Measurements from ENCODE around the gene LARP4. TPM values are rescaled to one million over a fixed set of nuclear protein-coding genes. Genes with fewer than 3 reads are reported as not detected.

Gene LARP4
- total RNA-seq, result 10 to 100 TPM; 25.1 to 41.1 (median 35.3) TPM
- 28.8 TPM for total RNA-seq (2013)

DNA sequence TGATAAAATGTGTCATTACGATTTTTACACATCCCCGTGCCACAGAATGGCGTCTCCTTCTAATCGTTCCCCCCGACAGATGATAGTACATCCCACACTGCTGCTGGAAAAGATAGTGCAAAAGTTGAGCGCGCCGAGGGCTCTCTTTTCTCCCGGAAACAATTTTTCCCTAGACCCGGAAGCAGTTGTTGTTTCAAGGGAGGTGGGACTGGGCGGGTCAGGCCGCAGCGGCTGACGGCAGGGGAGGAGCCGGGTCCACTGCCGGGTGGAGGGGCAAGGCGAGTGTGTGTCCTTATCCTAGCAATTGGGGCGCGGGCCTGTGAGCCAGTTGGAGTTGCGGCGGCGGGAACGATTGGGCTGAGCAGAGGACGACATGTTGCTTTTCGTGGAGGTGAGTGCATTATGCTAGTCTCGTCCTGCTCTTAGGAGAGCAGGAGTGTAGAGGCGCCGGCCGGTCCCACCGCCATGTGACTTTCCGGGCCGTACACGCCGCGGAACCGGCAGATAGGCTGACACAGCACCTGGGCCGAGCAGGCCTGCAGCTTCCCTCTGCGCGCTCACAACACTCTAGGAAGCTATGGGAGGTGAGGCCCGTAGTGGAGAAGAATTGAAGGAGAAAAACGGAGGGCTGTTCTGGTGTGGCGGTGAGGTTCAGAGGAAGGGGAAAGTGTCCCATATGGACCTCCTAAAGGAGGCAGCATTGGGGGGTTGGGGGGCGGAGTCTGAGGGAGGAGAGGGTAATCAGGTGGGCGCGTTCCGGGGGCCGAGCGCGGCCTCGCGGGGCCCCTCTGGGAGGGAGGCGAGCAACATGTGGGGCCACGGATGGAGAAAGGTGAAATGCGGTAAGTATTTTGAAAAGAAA is at the start of gene LARP4:
Gene LARP4, plus strand, starts transcription at position 248 of the 862 bp plus-strand sequence. Its CDS starts 126 bp downstream, at position 374.
- H3K27ac Mint-ChIP-seq, result peak within 1 kb of the TSS; percentile 92 to 96
- peak within 1 kb of the TSS; percentile 80 for H3K27ac ChIP-seq (ENCODE audit: low read length)
- H3K9me3 Mint-ChIP-seq, result no peaks in the 10 kb centered on the region
- no peaks in the 10 kb centered on the region for H3K36me3 ChIP-seq (ENCODE audit: control insufficient read depth, insufficient read depth, low read length)
- H3K4me1 Mint-ChIP-seq, result peaks cover 35 to 36% of the 10 kb centered on the region in 2 donors
- peaks cover 0 to 11% of the 10 kb centered on the region in 2 donors for H3K27me3 Mint-ChIP-seq (ENCODE audit: low read depth in 2 of 2)
- H3K36me3 Mint-ChIP-seq, result no peaks in the 10 kb centered on the region
- DNase-seq, result peak; percentile 77 to 94
- no peaks in the 10 kb centered on the region for H3K9me3 ChIP-seq (ENCODE audit: control insufficient read depth, insufficient read depth, low read length)
- TF ChIP-seq, protein P1, sequence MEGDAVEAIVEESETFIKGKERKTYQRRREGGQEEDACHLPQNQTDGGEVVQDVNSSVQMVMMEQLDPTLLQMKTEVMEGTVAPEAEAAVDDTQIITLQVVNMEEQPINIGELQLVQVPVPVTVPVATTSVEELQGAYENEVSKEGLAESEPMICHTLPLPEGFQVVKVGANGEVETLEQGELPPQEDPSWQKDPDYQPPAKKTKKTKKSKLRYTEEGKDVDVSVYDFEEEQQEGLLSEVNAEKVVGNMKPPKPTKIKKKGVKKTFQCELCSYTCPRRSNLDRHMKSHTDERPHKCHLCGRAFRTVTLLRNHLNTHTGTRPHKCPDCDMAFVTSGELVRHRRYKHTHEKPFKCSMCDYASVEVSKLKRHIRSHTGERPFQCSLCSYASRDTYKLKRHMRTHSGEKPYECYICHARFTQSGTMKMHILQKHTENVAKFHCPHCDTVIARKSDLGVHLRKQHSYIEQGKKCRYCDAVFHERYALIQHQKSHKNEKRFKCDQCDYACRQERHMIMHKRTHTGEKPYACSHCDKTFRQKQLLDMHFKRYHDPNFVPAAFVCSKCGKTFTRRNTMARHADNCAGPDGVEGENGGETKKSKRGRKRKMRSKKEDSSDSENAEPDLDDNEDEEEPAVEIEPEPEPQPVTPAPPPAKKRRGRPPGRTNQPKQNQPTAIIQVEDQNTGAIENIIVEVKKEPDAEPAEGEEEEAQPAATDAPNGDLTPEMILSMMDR (IDR thresholded peaks at IDR 0.05), result no peak
- peaks cover 8% of the 10 kb centered on the region for H3K4me1 ChIP-seq (ENCODE audit: control insufficient read depth, insufficient read depth, low read length)
- intact Hi-C loops (cut with micrococcal nuclease), result loop anchor here (10.0 kb wide), 1 partner anchor 176 kb away; no protein-coding TSS in a partner anchor
- peak within 1 kb of the TSS; percentile 56 for H3K4me3 ChIP-seq (ENCODE audit: low read length)
- H3K4me3 Mint-ChIP-seq, result peak within 1 kb of the TSS; percentile 99
- WGBS (ENCODE audit: insufficient coverage), result under 1% methylated on average over 54 of the region's 54 CpGs
- no peaks in the 10 kb centered on the region for H3K27me3 ChIP-seq (ENCODE audit: control insufficient read depth, insufficient read depth, low read length)
- ATAC-seq, result peak; percentile 96 to 98 (median 97)

DNA sequence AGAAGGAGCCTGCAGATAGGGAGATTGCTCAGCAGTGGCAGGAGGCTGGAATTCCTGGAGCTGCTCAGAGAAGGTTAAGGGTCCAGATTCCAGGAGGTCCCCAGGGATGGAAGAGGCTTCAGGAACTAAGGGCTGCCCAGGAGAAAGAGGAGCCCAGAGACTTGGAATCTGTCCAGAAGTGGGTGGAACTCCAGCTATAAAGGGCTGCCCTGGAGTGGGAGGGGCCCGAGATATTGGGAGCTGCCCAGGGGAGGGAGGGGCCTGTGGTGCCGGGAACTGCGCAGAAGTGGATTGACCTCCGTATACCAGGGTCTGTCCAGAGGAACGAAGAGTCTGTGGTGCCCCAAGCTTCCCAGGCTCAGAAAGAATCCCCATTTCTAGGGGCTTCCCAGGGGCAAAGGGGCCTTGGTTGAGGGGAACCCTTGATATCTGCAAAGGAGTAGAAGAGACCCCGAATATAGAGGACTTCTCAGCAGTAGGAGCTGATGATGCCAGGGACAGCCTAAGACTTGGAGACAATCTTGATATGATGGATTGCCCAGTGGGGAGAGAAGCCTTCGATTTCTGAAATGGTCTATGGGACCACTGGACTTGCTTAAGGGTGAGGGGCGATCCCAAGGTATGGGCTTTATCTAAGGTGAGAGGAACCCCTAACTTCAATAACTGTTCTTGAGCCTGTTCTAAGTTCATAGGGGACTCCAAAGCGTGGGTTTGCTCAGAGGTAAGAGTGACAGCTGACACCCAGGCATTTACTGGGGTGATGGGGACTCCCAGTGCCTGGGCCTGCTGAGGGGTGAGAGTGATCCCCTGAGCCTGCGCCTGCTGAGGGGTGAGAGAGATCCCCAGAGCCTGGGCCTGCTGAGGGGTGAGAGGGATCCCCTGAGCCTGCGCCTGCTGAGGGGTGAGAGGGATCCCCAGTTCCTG is 49.3 kb upstream of the LARP4 start:
- 90% methylated on average over 11 of the region's 11 CpGs for WGBS (ENCODE audit: insufficient coverage)
- intact Hi-C loops (cut with micrococcal nuclease), result no loop called here
- Histone ChIP-seq H3K4me1 (ENCODE audit: control insufficient read depth, insufficient read depth, low read length) (no peaks in the 10 kb centered on the region), H3K4me3 (ENCODE audit: low read length) (no peak overlapping the region), H3K36me3 (ENCODE audit: control insufficient read depth, insufficient read depth, low read length) (no peaks in the 10 kb centered on the region), H3K27me3 (ENCODE audit: control insufficient read depth, insufficient read depth, low read length) (no peaks in the 10 kb centered on the region), H3K27ac (ENCODE audit: low read length) (no peak overlapping the region), H3K9me3 (ENCODE audit: control insufficient read depth, insufficient read depth, low read length) (no peaks in the 10 kb centered on the region)
- Mint-ChIP-seq H3K4me1 (no peaks in the 10 kb centered on the region), H3K27ac (no peak overlapping the region), H3K9me3 (no peaks in the 10 kb centered on the region), H3K27me3 (ENCODE audit: low read depth in 2 of 2) (no peaks in the 10 kb centered on the region), H3K36me3 (no peaks in the 10 kb centered on the region), H3K4me3 (no peak overlapping the region)
- ATAC-seq (no peak), DNase-seq (no peak)
- TF ChIP-seq, protein P1 (IDR thresholded peaks at IDR 0.05), result no peak

DNA sequence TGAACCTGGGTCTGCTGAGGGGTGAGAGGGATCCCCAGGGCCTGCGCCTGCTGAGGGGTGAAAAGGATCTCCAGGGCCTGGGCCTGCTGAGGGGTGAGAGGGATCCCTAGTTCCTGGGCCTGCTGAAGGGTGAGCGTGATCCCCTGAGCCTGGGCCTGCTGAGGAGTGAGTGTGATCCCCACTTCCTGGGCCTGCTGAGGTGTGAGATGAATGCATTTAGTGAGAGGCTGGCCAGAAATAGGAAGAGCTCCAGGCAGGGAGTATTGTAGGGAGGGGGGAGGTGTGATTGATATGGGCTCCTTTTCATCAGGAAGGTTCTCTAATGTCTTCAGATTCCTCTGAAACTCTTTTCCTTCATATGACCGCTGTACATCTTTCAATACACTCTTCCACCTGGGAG is 47.3 kb upstream of the LARP4 start:
- Histone ChIP-seq H3K36me3 (ENCODE audit: control insufficient read depth, insufficient read depth, low read length) (no peaks in the 10 kb centered on the region), H3K4me3 (ENCODE audit: low read length) (no peak overlapping the region), H3K27ac (ENCODE audit: low read length) (no peak overlapping the region), H3K27me3 (ENCODE audit: control insufficient read depth, insufficient read depth, low read length) (no peaks in the 10 kb centered on the region), H3K9me3 (ENCODE audit: control insufficient read depth, insufficient read depth, low read length) (no peaks in the 10 kb centered on the region), H3K4me1 (ENCODE audit: control insufficient read depth, insufficient read depth, low read length) (no peaks in the 10 kb centered on the region)
- Mint-ChIP-seq H3K27ac (no peak overlapping the region), H3K9me3 (no peaks in the 10 kb centered on the region), H3K4me1 (no peaks in the 10 kb centered on the region), H3K27me3 (ENCODE audit: low read depth in 2 of 2) (no peaks in the 10 kb centered on the region), H3K36me3 (no peaks in the 10 kb centered on the region), H3K4me3 (no peak overlapping the region)
- intact Hi-C loops (cut with micrococcal nuclease), result no loop called here
- no peak for ATAC-seq
- DNase-seq, result no peak
- TF ChIP-seq, protein P1 (IDR thresholded peaks at IDR 0.05), result no peak
- WGBS (ENCODE audit: insufficient coverage), result 86% methylated on average over 2 of the region's 3 CpGs

Data from natural killer cell (primary cell).